HG03280 (cell line): ENCODE measurements around the gene RRAGD.
"Not testable (repeated sequence)": the region's sequence is repeated elsewhere in the genome, so short reads cannot be mapped to it uniquely, and the experiment has no call there.

Experiments used
- ATAC-seq: cut with Tn5 transposase; IDR thresholded peaks from one replicate; pipeline ENCODE4 v1.9.1; 2021; ENCODE audit warnings: mild to moderate bottlenecking, moderate library complexity; ENCODE audit not compliant: unreplicated experiment

The RRAGD gene

DNA sequence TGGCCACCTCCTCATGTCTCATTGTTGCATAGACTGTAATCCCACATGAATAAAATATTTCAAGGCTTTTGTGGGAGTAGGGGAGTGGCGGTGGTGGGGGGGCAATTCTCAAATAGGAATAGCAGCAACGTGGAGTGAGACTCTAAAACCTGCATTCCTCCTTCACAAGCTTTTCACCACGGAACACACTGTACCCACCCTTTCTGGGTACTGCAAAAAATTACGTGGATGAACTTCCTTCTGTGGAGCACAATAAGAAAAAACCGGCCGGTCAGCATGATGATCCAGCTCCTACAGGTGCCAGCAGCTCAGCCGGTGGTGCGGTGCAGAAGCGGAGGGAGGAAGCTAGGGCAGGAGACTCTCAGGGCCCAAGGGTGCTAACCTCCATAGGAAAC, 930 bp upstream of the RRAGD start:
- ATAC-seq, result no peak

DNA sequence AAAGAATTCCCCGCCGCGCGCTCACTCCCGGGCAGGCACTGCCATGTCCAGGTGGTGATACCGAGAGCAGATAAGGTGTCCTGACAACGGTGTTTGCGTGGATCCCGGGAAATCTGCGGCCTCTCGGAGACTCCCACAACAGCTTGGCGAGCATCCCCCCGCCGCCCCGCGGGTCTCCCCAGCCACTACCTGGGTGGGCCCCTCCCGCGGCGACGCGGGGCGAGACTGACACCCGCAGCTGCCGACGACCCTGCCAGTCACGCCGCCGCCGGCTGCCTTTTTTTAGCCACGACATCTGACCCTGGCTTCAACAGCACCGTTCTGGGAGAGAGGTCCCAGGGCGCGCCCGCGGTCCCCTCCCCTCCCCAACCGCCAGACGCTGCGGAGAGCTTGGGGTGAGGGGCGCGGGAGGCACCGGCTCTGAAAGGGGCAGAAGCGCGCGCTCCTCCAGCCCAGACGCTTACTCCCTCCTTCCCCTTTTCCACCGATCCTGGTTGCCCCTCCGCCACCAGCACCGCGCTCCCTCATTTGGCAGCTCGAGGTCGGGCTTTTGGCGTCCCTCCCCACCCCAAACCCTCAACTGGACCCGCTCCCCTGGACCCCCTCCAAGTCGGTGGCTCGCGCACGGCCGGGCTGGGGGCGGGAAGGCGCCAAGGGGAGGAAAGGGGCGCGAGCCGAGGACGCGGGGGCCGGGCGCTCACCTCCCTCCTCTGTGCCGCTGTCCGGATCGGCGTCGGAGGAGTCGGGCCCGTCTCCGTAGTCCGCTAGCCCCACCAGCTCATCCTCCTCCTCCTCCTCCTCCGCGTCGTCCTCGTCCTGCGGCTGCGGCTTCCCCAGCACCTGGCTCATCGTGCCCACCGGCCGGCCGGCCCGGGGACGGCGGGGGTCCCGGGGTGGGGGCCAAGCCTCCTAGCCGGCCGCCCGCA, 665 bp downstream of the RRAGD start:
- peak; percentile 48 for ATAC-seq

DNA sequence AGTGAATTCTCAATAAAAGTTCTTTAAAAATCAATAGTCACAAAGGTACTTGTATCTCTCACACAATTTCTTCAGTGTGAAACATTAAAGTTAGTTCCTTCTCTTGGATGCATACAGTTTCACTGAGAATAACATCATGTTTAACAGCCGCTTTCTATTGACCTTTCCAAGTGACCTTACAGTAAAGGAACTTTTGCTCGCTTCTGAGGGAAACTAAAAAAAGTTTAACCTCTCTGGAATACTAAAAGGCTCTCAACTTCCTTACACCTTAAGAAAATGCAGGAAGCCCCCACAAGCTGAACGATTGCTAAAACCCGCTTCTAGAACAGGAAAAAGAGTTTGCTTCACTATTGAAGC, 1.3 kb downstream of the RRAGD start:
- no peak for ATAC-seq

DNA sequence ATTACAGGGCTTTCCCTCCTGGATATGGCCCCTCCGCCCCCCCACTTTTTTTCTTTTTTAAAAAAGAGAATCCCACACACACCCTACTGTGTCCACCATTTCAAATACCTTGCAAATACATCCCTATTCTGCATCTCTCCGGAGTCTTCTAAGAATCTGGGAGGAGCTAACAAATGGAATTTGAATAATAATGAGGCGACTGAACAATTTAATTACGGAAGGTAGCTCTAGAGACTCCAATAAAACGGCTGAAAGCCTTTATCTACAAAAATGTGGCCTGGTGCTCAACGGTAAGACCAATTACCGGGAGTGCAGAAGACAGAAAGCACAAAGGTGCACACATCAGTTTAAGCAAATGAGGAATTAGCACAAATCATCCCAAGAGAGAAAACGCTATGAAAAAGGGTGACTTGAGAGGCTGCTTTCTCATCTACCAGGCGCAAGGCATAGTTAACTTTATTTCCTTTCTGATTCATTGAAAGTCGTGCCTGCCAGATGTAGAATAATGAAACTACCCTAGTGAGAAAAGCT, 1.8 kb downstream of the RRAGD start:
- ATAC-seq, result no peak

DNA sequence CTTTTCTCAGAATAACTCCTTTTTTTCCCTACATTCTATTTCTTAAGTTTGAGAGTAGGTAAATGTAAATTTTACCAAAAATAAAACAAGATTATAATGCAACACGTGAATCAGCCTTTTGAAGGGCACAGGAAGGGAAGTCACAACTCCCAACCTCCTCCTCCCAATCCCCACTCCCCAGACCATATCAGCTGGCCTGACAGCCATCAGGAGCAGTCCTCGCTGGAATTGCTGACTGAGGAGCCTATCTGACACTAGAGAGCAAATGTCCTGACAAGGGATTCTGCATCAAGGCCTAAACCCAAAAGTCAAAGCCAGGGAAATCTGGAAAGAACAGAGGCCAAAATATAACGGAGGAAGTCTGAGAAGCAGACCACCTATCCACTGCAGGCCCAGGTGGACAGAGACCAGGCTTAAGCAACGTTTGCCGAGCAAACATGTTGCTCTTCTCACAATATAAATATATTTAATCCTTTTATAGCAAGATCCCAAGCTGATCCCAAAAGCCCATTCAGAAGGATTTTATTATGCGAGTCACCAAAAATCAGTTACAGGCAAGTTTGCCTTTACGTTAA, 2.5 kb downstream of the RRAGD start:
- no peak for ATAC-seq

DNA sequence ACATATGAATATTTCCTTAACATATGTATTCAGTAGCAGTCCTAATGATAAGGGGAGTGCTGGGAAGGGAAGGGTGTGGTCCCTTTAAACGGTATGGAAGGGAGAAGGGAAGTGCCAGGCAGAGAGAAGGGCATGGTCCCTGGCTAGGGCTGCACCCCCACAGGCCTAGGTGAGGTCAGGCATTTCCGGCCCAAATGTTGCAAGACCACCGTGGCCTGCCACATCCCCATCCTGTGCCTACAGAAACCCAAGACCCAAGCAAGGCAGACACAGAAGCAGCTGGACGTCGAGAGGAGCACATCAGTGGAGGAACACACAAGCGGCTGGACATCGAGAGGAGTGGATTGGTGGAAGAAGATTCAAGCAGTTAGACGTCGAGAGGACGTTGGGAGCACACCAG, 5.9 kb downstream of the RRAGD start:
- ATAC-seq, result no peak

DNA sequence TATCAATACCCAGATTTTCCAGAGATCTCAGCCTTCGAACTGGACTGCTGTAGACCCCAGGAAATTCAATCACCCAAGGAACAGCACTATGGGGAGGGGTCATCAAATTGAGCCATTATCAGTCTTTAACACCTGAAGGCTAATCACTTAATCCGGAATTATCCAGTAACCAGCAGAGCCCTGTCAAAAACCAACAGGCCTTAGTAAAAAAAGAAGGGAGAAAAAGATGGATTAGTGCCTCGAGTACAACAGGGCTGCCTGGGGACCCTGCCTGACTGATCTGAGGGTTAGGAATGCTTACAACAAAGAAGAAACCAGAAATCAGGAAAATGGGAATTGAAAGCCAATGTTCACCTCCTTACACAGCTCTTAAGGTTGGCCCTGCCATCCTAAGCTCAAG, 7.6 kb downstream of the RRAGD start:
- ATAC-seq, result no peak

DNA sequence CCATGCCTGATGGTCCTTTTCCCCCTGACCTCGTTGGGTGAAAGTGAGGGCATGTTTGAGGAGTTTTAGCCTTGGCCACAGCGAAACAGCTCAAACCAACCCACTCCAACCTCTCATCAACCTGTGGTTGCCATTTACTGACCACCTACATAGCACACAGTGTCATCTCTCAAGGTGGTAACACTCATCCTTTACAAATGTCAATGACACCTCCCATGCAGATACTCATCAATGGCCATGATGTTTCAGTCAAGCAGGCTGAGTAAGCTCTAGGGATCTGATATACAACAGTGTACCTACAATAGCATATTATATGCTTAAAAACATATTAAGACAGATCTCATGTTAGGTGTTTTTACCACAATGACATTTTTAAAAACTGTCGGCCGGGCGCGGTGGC, 9.3 kb downstream of the RRAGD start:
- ATAC-seq, result no peak

DNA sequence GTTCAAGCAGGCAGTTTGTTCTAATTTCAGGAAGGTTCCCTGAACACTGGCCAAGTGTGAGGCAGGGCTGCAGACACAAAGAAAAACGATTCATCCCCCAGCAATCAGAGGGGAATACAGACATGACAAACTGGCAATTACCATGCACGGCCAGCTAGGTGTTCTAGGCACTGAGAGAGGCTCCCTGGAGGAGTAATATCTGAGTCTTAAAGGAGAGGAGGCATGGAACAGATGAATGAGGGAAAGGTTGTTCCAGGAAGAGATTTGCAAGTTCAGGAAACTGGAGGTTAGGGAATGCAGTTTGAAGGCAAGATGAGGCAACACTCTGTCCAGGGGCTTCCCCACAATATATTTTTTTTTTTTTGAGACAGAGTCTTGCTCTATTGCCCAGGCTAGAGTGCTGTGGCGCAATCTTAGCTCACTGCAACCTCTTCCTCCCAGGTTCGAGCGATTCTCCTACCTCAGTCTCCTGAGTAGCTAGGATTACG, 11.1 kb downstream of the RRAGD start:
- ATAC-seq, result no peak

DNA sequence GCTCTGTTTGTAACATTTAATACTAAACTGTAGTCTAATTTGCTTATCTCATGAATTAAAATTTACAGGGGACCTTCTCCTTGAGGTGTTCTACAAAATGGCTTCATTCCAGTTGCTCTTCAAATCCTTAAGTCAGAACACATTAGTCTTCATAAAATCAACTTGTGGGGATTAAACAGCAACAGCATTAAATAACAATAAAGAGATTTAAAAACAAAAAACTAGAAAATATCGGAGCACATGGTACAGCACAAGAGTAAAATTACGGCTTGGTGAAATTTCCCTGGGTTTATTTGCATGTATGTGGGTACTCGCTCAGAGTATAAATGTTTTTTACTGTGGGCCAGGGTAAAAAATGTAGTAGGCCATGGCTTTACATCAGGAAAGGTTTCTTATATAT, 12.0 kb downstream of the RRAGD start:
- no peak for ATAC-seq

DNA sequence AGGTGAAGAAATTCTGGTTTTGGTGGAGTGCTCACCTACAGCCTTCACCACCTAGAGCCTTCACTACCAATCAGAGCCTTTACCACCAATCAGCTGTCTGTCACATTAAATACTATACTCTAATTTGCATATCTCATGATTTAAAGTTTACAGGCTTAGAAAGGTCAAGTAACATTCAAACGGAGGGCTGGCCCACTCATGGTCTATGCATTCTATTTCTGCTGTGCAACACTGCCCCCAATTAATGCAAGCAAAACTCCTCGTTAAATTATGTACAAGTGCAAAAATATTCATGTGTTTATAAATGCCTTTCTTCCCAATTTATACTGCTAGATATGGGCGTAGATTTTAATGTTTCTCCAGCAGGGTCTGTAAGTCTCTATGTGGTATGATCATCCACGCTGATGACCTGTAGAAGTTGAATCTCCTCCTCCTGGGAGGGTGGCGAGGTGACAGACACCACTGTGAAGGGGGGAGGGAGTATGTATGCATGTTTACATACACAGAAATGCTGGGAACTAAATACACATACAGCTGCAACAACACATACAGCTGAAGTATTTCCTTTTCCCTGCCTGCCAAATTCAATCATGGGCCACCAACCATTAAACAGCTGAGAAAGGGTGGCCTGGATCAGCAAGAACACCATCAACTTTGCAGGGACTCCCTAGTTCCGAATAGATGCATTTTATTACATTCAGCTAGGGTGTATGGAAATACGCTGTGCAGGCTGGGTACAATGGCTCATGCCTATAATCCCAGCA, 13.1 kb downstream of the RRAGD start:
- ATAC-seq, result no peak

DNA sequence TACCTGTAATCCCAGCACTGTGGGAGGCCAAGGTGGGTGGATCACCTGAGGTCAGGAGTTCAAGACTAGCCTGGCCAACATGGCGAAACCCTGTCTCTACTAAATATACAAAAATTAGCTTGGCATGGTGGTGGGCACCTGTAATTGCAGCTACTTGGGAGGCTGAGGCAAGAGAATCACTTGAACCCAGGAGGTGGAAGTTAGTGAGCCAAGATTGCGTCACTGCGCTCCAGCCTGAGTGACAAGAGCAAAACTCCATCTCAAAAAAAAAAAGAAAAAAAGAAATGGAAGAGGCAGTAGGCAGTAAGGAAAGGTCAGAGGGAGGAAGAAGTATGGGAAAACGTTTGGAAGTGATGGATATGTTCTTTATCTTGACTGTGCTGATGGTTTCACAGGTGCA, 14.2 kb downstream of the RRAGD start:
- ATAC-seq, result not testable (repeated sequence)

DNA sequence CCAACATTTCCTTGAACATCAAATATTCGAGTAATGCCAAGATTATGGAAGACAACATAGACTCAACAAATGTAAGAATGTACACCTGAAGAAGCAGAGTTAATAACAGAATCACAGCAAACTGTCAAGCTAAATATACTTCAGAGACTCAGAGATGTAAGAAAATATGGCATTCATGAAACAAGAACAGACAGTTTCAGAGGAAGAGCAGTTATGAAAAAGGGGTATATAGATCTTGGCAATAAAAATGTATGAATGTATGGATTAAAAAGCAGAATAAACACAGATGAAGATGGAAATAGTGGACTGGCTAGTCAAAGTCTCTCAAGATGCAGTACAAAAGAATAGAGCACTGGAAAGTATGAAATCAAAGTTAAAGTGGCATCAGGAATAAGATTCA, 18.4 kb downstream of the RRAGD start:
- no peak for ATAC-seq

DNA sequence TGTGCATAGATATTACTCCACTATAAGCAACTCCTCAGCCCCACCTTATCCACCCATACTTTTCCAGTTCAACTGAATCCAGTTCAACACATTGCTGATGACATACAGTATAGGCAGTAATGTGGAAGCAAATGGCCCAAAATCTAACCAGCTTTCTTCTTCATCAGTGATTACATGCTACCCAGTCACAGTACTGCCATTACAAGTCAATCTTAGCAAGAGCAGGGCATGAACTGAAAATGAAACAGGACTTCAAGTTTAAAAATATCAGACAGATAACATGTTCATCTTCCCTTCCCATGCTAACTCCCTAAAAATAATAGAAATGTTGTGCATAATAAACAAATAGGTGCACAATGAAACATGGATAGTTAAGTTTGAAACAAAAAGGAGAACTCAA, 19.2 kb downstream of the RRAGD start:
- peak; percentile 50 for ATAC-seq

DNA sequence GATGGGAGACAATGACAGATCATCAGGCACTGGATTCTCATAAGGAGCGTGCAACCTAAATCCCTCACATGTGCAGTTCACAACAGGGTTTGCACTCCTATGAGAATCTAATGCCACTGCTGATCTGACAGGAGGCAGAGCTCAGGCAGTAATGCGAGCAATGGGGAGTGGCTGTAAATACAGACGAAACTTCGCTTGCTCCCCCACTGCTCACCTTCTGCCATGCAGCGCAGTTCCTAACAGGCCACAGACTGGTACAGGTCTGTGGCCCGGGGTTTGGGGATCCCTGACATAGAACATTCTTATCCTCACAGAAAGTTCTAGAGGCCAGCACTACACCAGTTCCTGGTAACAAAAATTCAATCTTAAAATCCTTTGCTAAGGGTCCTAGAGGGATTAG, 23.2 kb downstream of the RRAGD start:
- ATAC-seq, result no peak

DNA sequence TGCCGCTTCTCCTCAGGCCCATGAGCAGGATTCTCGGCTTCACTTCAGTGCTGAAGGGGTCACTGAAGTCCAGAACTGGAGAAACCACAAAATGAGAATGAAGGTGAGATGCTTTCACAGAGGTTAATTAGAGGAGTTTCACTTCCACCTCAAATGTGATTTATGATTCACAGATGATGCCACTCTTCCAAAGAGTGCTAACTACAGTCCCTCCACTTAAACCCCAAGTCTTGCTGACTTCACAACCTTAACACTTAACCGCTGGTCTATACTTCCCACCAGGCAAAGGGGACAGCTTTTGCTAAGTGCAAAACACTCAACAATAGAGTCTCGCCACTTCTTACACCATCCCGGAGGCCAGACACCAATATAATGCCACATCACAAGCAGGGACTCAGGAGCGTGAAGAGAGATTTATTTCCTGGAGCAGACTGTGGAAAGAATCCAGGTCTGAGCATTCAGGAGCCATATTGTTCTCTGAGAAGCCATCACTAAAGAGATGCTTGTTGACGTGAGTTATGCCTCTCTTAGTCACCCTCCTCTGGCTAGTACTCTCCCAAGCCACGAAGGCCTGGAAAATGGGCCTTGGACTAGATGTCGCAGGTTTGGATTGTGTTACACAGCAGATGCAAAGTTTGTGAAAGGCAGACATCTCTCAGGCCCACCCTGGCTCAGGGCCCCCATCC, 24.4 kb downstream of the RRAGD start:
- peak; percentile 93 for ATAC-seq

DNA sequence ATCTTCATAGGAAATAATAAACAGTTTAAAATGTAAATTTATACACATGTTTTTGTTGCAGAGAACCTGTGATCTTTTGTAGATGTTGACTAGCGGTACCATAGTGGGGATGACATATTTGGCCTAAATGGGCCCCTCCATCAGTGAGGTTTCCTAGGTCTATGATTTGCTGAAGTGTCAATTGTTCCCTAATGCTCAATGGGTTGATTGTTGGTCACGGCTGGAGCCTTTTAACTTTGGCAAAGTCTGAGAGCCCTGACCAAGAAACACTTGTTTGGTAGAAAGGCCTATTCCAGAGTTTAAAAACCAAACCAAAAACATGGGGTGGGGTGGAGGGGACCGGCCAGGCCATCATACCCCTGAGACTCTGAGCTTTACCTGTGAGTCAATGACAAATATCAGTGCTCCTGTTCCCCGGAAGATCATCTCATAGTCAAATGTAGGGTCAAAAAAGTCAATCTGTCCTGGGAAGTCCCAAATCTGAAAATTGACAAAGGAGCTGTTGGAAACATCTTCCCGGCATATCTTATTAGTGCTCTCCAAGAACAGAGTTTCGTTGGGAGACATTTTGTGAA, 25.1 kb downstream of the RRAGD start:
- ATAC-seq, result peak; percentile 12

DNA sequence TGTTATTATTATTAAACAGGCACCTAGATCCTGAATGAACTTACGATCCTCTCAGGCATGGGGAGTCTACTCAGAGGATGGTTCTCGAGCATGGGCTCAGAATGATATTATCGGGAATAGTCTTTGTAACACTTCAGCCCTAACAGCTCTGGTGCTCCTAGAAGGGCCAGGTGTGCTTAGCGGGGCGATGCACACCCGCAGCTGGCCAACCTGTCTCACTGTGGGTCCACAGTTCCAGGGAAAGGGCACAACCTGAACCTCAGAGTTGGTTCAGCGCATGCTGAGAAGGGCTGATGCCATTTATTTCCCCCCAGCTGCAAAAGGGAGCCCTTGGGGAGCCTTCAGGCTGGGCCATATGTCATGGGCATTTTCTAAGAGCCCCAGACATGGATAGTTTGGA, 26.2 kb downstream of the RRAGD start:
- ATAC-seq, result no peak

DNA sequence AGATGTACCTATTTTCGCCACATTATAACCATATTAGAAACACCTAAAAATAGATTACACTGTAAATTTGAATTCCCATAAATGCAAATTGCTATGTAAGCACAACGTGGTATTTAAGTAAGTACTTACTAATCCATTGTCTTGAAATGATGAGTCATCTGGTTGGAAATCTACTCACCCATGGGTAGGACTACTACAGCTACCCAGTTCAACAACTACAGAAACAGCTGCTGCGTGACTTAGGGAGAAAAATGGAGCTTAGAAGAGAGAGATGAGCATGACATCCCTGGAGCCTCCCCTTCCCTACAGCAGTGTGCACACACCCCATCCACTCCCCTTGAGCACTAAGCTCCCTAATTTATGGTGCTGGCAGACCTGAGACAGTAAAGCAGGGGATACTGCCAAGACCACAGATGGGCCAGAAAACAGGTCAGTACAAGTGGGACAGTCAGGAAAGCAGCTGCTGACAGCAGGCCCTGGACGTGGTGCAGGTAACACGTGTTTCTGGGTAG, 26.9 kb downstream of the RRAGD start:
- ATAC-seq, result no peak

DNA sequence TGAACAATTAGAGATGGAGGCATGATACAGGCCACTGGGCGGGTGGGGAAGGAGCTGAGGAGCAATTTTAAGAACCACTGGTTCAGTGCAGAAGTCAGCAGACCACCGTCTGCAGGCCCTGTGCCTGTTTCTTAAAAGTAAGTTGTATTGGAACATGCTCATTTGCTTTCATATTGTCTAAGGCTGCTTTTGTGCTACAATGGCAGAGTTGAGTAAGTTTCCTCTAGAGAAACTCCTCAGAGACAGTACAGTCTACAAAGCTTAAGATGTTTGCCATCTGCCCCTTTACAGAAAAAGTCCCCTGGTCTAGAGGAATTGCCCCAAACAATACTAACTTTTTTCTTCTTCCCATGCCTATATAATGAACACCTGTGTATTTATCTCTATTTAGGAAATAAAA, 31.0 kb downstream of the RRAGD start:
- ATAC-seq, result no peak
